Upper lobe of right lung (tissue), 1 donor: ENCODE data around the gene ELL. TPM values are rescaled to one million over a fixed set of nuclear protein-coding genes. Genes with fewer than 3 reads are reported as not detected.

ENCODE experiments used
- ATAC-seq: fragments of 200-7000 bp; cut with Tn5 transposase; one replicate; pipeline ENCODE4 v1.9.1; 2020; ENCODE audit warnings: mild to moderate bottlenecking, moderate library complexity
- DNase-seq: peaks from one replicate; pipeline ENCODE4 v3.0.0-alpha.2; 2020
- H3K27ac ChIP-seq: fragments of 200-600 bp; one replicate; pipeline ENCODE4 v1.8.0; 2022
- H3K27me3 ChIP-seq: fragments of 200-600 bp; one replicate; pipeline ENCODE4 v1.8.0; 2022; ENCODE audit warnings: mild to moderate bottlenecking
- H3K36me3 ChIP-seq: fragments of 200-600 bp; one replicate; pipeline ENCODE4 v1.8.0; 2022
- H3K4me1 ChIP-seq: fragments of 200-600 bp; one replicate; pipeline ENCODE4 v1.8.0; 2022
- H3K4me3 ChIP-seq: fragments of 200-600 bp; one replicate; pipeline ENCODE4 v1.8.0; 2022; ENCODE audit warnings: mild to moderate bottlenecking
- H3K9me3 ChIP-seq: fragments of 200-600 bp; one replicate; pipeline ENCODE4 v1.8.0; 2022
- CTCF ChIP-seq: fragments of 200-600 bp; IDR thresholded peaks from one replicate; pipeline ENCODE4 v1.8.0; 2022; ENCODE audit warnings: antibody characterized with exemption
- intact Hi-C: fragments of 100-400 bp; cut with DNase I; formaldehyde crosslinking; loops from one replicate; pipeline ENCODE4 v1.11.0; 2022
- total RNA-seq: library from RNA; stranded (reverse); fragmentation: NEBNext Ultra II Directional; extraction: Animal tissue kit (Norgen Biotek cat#: 25700); gene quantifications from one replicate; pipeline ENCODE4 v1.2.1, GENCODE V29; 2021
- donor health status: DM: no; HTN: yes; CAD: no; lungs with severe emphysema.

ELL gene
- total RNA-seq, 1 donor from 2014 or later: 17.7 TPM

GRCh38 chr19:18435842-18436670, 85.8 kb downstream of the ELL start:
- H3K36me3 ChIP-seq: no peaks in the 10 kb centered on the region
- peaks cover 25% of the 10 kb centered on the region for H3K4me1 ChIP-seq
- DNase-seq: no peak
- no peak overlapping the region for H3K27ac ChIP-seq
- no peak for ATAC-seq
- H3K9me3 ChIP-seq: no peaks in the 10 kb centered on the region
- intact Hi-C loops: no loop called here
- H3K4me3 ChIP-seq: peak overlapping the region; percentile 63
- no peak for TF ChIP-seq CTCF
- no peaks in the 10 kb centered on the region for H3K27me3 ChIP-seq

- intact Hi-C loops: no loop called here
- Histone ChIP-seq H3K4me1 (peaks cover 25% of the 10 kb centered on the region), H3K27me3 (no peaks in the 10 kb centered on the region), H3K9me3 (no peaks in the 10 kb centered on the region), H3K4me3 (no peak overlapping the region), H3K27ac (no peak overlapping the region), H3K36me3 (no peaks in the 10 kb centered on the region)
- no peak for ATAC-seq
- no peak for TF ChIP-seq CTCF
- DNase-seq: no peak
Observed at GRCh38 chr19:18435178-18435841, 86.6 kb downstream of the ELL start.

GRCh38 chr19:18434411-18435175, 87.3 kb downstream of the ELL start:
- no peak overlapping the region for H3K27ac ChIP-seq

GRCh38 chr19:18433735-18434398, 88.0 kb downstream of the ELL start:
- peaks cover 32% of the 10 kb centered on the region for H3K4me1 ChIP-seq
- intact Hi-C loops: no loop called here

More at GRCh38 chr19:18434411-18435175, 87.3 kb downstream of the ELL start:
- no peak for ATAC-seq
- Histone ChIP-seq H3K4me3 (peak overlapping the region; percentile 45), H3K36me3 (no peaks in the 10 kb centered on the region), H3K9me3 (no peaks in the 10 kb centered on the region), H3K4me1 (peaks cover 28% of the 10 kb centered on the region), H3K27me3 (no peaks in the 10 kb centered on the region)
- no peak for DNase-seq
- intact Hi-C loops: no loop called here
- no peak for TF ChIP-seq CTCF

More at GRCh38 chr19:18433735-18434398, 88.0 kb downstream of the ELL start:
- no peak for ATAC-seq
- TF ChIP-seq CTCF: no peak
- Histone ChIP-seq H3K4me3 (peak overlapping the region; percentile 45), H3K27ac (no peak overlapping the region), H3K36me3 (no peaks in the 10 kb centered on the region), H3K9me3 (no peaks in the 10 kb centered on the region), H3K27me3 (no peaks in the 10 kb centered on the region)
- DNase-seq: no peak
